ENCODE data around the gene EFCAB5.

GRCh38 chr17:30035369-30035768 is 93.9 kb downstream of the EFCAB5 start:
- no peak for TF ChIP-seq POLR2A (IDR thresholded peaks at IDR 0.05)
- TF ChIP-seq CTCF (IDR thresholded peaks at IDR 0.05), result no peak

Data from vagina (tissue), 2 donors.